GM12878 (cell line): Measurements from ENCODE around the gene STK32B. TPM values are rescaled to one million over a fixed set of nuclear protein-coding genes. Genes with fewer than 3 reads are reported as not detected.

Experiments
- ATAC-seq: fragments of 200-7000 bp; cut with Tn5 transposase; 3 replicates; pipeline ENCODE4 v1.9.1; 2020; ENCODE audit warnings: mild to moderate bottlenecking, moderate library complexity
- BruUV-seq: library from RNA; stranded (reverse); fragments of 400-500 nt; replicated peaks from 2 replicates; lab custom pipeline; 2021; lab: Mats Ljungman, UMichigan
- CTCF ChIA-PET: fragments of 300-600 bp; sonication (Branson Sonifier 250); formaldehyde crosslinking; extraction: SDS; loops from one replicate; lab custom pipeline; 2021; ENCODE audit warnings: inconsistent platforms; lab: Yijun Ruan, JAX
- POLR2A ChIA-PET: fragments of 350-600 bp; formaldehyde crosslinking; extraction: SDS; loops from one replicate; lab custom pipeline; 2021; ENCODE audit warnings: inconsistent platforms; lab: Charles Lee
- RAD21 ChIA-PET: fragments of 300-600 bp; sonication (Branson Sonifier 250); formaldehyde crosslinking; loops from one replicate; lab custom pipeline; 2023; ENCODE audit warnings: antibody characterized with exemption; ENCODE audit not compliant: unreplicated experiment; lab: Charles Lee
- SMC1A ChIA-PET: fragments of 300-600 bp; sonication (Branson Sonifier 250); formaldehyde crosslinking; loops from one replicate; lab custom pipeline; 2023; ENCODE audit not compliant: unreplicated experiment, uncharacterized antibody; lab: Charles Lee
- DNase-seq: peaks from one replicate; pipeline ENCODE4 v3.0.0-alpha.2; 2011; ENCODE audit warnings: low read depth, low spot score
- FAIRE-seq: peaks from 3 replicates; lab custom pipeline; 2011; peaks lifted over from hg19 to GRCh38; lab: Jason Lieb, UNC
- H2AFZ ChIP-seq: 2 replicates; pipeline ENCODE4 v1.6.0; 2011; ENCODE audit warnings: low read depth, low read length, control low read depth; ENCODE audit not compliant: control insufficient read depth
- H3K27ac ChIP-seq: 2 replicates; pipeline ENCODE4 v1.5.1; 2011; ENCODE audit warnings: control low read depth; ENCODE audit not compliant: control insufficient read depth, insufficient read depth
- H3K27me3 ChIP-seq, 2 experiments: replicated peaks in 1 of 2; 2 replicates each; pipeline versions ENCODE4 v1.6.0 to v1.6.1; 2011; ENCODE audit warnings: low read length in 1 of 2; ENCODE audit not compliant: control insufficient read depth in 2 of 2, insufficient read depth in 2 of 2
- H3K36me3 ChIP-seq, 2 experiments: 2 replicates each; pipeline ENCODE4 v1.5.1; 2011; ENCODE audit warnings: low read length in 1 of 2; ENCODE audit not compliant: control insufficient read depth in 2 of 2, insufficient read depth in 2 of 2
- H3K4me1 ChIP-seq: 2 replicates; pipeline ENCODE4 v1.6.1; 2011; ENCODE audit warnings: mild to moderate bottlenecking, low read length, moderate library complexity, mixed read lengths; ENCODE audit not compliant: control insufficient read depth, insufficient read depth
- H3K4me2 ChIP-seq: 2 replicates; pipeline ENCODE4 v1.6.0; 2011; ENCODE audit warnings: control low read depth; ENCODE audit not compliant: control insufficient read depth, insufficient read depth
- H3K4me3 ChIP-seq: fragments of 200-600 bp; sonication (generic); 2 replicates; pipeline ENCODE4 v1.5.1; 2016
- H3K79me2 ChIP-seq: 2 replicates; pipeline ENCODE4 v1.6.0; 2011; ENCODE audit warnings: low read length; ENCODE audit not compliant: control insufficient read depth, insufficient read depth
- H3K9ac ChIP-seq: 2 replicates; pipeline ENCODE4 v1.8.0; 2011; ENCODE audit warnings: low read length, control low read depth, mixed read lengths; ENCODE audit not compliant: control insufficient read depth, insufficient read depth
- H3K9me3 ChIP-seq: replicated peaks from 3 replicates; pipeline ENCODE4 v1.5.1; 2011; ENCODE audit warnings: mild to moderate bottlenecking, low read length; ENCODE audit not compliant: control insufficient read depth, insufficient read depth
- H4K20me1 ChIP-seq: 2 replicates; pipeline ENCODE4 v1.6.0; 2011; ENCODE audit not compliant: control insufficient read depth, insufficient read depth
- ATF7 ChIP-seq: fragments of 450-650 bp; IDR thresholded peaks from 2 replicates; pipeline ENCODE4 v1.6.1; 2016; ENCODE audit warnings: low read depth, mild to moderate bottlenecking
- GATAD2B ChIP-seq: fragments of 450-650 bp; conservative IDR thresholded peaks from 2 replicates; pipeline ENCODE4 v1.6.1; 2017; ENCODE audit warnings: low read depth, mild to moderate bottlenecking, moderate library complexity
- HSF1 ChIP-seq: fragments of 150-350 bp; IDR thresholded peaks from 2 replicates; pipeline ENCODE4 v1.6.1; 2014; ENCODE audit warnings: mild to moderate bottlenecking, low read depth, low read length
- IRF4 ChIP-seq: IDR thresholded peaks from 2 replicates; pipeline ENCODE4 v1.6.1; 2011; ENCODE audit warnings: low read depth, low read length
- PKNOX1 ChIP-seq: fragments of 450-650 bp; IDR thresholded peaks from 2 replicates; pipeline ENCODE4 v1.6.1; 2016; ENCODE audit warnings: mild to moderate bottlenecking
- PRDM15 ChIP-seq: fragments of 450-650 bp; formaldehyde crosslinking; IDR thresholded peaks from 2 replicates; pipeline ENCODE4 v1.4.0; 2020; ENCODE audit warnings: mild to moderate bottlenecking, moderate library complexity
- STAT1 ChIP-seq: fragments of 450-650 bp; conservative IDR thresholded peaks from 2 replicates; pipeline ENCODE4 v1.6.1; 2014; ENCODE audit warnings: antibody characterized with exemption, mild to moderate bottlenecking
- YBX1 ChIP-seq: fragments of 450-650 bp; IDR thresholded peaks from 2 replicates; pipeline ENCODE4 v1.6.1; 2016; ENCODE audit warnings: antibody characterized with exemption
- ZNF207 ChIP-seq: fragments of 450-650 bp; IDR thresholded peaks from 2 replicates; pipeline ENCODE4 v1.6.1; 2014; ENCODE audit warnings: antibody characterized with exemption, mild to moderate bottlenecking, borderline replicate concordance
- WGBS: methylation state at CpG from one replicate; pipeline ENCODE4 v1.1.6; 2016; ENCODE audit warnings: low lambda C conversion rate; ENCODE audit not compliant: insufficient replicate concordance, insufficient coverage; ENCODE audit errors: missing lambda C conversion rate; 5-methylcytosine and 5-hydroxymethylcytosine counted together
- in situ Hi-C: fragments of 300-500 bp; cut with MboI; formaldehyde crosslinking; loops from 9 replicates; pipeline ENCODE4 v1.14.3; 2018; ENCODE audit warnings: mixed read lengths
- intact Hi-C: fragments of 100-400 bp; cut with micrococcal nuclease; formaldehyde crosslinking; loops from one replicate; pipeline ENCODE4 v1.14.2; 2022; ENCODE audit not compliant: unreplicated experiment
- polyA plus RNA-seq, 11 experiments: library from polyadenylated mRNA; depleted of rRNA in 4 of 11; unstranded in 6 of 11; stranded (reverse) in 5 of 11; fragments of >200 nt; fragmentation: Nextera tagmentation in 4 of 11; fragmentation: Illumina TruSeq in 1 of 11; extraction: Ambion mirVana in 4 of 11; extraction: Trizol in 1 of 11; gene quantifications; 1 replicate in 1 of 11; 2 replicates in 10 of 11; pipeline versions ENCODE4 v1.2.1 to v1.2.3, GENCODE V29; 2011 to 2016; ENCODE audit warnings: inconsistent platforms in 2 of 11, missing spikeins in 2 of 11, low read depth in 1 of 11
- total RNA-seq, 4 experiments: library from RNA; depleted of rRNA in 3 of 4; stranded (reverse); fragments of >200 nt in 3 of 4; fragmentation: Illumina TruSeq in 1 of 4; extraction: Trizol in 1 of 4; gene quantifications; 2 replicates each; pipeline versions ENCODE4 v1.2.1 to v1.2.3, GENCODE V29; 2013 to 2021

Gene STK32B
- total and polyA plus RNA-seq, 10 of the 15 experiments (the other 5 are each of a cell fraction or from before 2014, with no cell fraction given): 0.04 to 0.12 (median 0.08) TPM; not detected in 7

- WGBS: 12% methylated on average over 5 of the region's 6 CpGs
- Histone ChIP-seq H3K27me3 (peaks cover 0 to 2% of the 10 kb centered on the region in 2 experiments; a peak in 1 of 4 replicates), H3K36me3 (no peaks in the 10 kb centered on the region), H3K4me1 (no peaks in the 10 kb centered on the region), H3K4me3 (no peak overlapping the region), H3K9me3 (no peaks in the 10 kb centered on the region; the same call in 2 of the 3 replicates), H3K9ac (no peak overlapping the region), H3K27ac (no peak overlapping the region), H2AFZ (no peak overlapping the region), H3K79me2 (no peaks in the 10 kb centered on the region), H4K20me1 (no peaks in the 10 kb centered on the region), H3K4me2 (no peak overlapping the region)
- no TSS peak for BruUV-seq
- intact Hi-C loops: no loop called here
- ATAC-seq (no peak), FAIRE-seq (no peak), DNase-seq (no peak)
- POLR2A ChIA-PET: no interaction called here
- SMC1A ChIA-PET: no interaction called here
- no peak for TF ChIP-seq STAT1
- no peak for TF ChIP-seq GATAD2B
- TF ChIP-seq PRDM15 (CRISPR knock-in tag): no peak
- TF ChIP-seq IRF4: no peak
- TF ChIP-seq PKNOX1: no peak
- TF ChIP-seq YBX1: no peak
- no peak for TF ChIP-seq ATF7
- TF ChIP-seq ZNF207: no peak
- TF ChIP-seq HSF1: no peak
- CTCF ChIA-PET: no interaction called here
- RAD21 ChIA-PET: no interaction called here
- in situ Hi-C loops: no loop called here
Measured at GRCh38 chr4:5423670-5424069, 372.4 kb downstream of the STK32B start.
